Liver (tissue), 3 donors: ENCODE results near the gene PLXNA3.

Source experiments
- FOXA1 ChIP-seq: IDR thresholded peaks from 2 replicates; pipeline ENCODE4 v1.6.1; 2016; ENCODE audit warnings: antibody characterized with exemption
- FOXA2 ChIP-seq: IDR thresholded peaks from 2 replicates; pipeline ENCODE4 v1.6.1; 2016; ENCODE audit warnings: antibody characterized with exemption
- GABPA ChIP-seq, 2 donors: IDR thresholded peaks in 1 of 2; conservative IDR thresholded peaks in 1 of 2; 2 replicates each; pipeline ENCODE4 v1.6.1; 2016; ENCODE audit warnings: antibody characterized with exemption in 2 of 2, mild to moderate bottlenecking in 1 of 2, moderate library complexity in 1 of 2
- JUND ChIP-seq, 2 donors: IDR thresholded peaks; 2 replicates each; pipeline ENCODE4 v1.6.1; 2016; ENCODE audit warnings: antibody characterized with exemption in 2 of 2
- RAD21 ChIP-seq, 2 donors: IDR thresholded peaks; 2 replicates each; pipeline ENCODE4 v1.6.1; 2016; ENCODE audit warnings: antibody characterized with exemption in 2 of 2, mild to moderate bottlenecking in 2 of 2
- SP1 ChIP-seq: IDR thresholded peaks from 2 replicates; pipeline ENCODE4 v1.6.1; 2018; ENCODE audit warnings: antibody characterized with exemption, mild to moderate bottlenecking
- TF ChIP-seq, protein P1 (sequence below): IDR thresholded peaks from 2 replicates; pipeline ENCODE4 v1.6.1; 2016; ENCODE audit warnings: antibody characterized with exemption, mild to moderate bottlenecking
- TF ChIP-seq, protein P2 (sequence below): fragments of 150-350 bp; IDR thresholded peaks from 2 replicates; pipeline ENCODE4 v1.5.1; 2017; ENCODE audit warnings: improper control_type of control experiment, low read depth, low read length; ENCODE audit not compliant: missing input control
- TF ChIP-seq, protein P3 (sequence below): IDR thresholded peaks from 2 replicates; pipeline ENCODE4 v1.6.1; 2016; ENCODE audit warnings: antibody characterized with exemption
- TF ChIP-seq, protein P4 (sequence below): IDR thresholded peaks from 2 replicates; pipeline ENCODE4 v1.6.1; 2016; ENCODE audit warnings: antibody characterized with exemption
- donor health status: healthy.
- donor health status: healthy.

DNA sequence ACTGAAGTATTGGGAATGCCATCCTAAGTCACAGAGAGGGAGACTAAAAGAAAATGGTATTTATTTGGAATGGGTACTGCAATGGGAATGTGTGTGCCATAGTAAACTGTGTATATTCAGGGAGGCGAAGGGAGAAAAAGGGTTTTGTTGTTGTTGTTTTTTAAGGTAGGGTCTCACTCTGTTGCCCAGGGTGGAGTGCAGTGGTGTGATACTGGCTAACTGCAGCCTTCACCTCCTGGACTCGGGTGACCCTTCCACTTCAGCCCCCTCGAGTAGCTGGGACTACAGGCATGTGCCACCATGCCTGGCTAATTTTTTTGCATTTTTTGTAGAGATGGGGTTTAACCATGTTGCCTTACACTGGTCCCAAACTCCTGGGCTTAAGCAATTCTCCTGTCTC lies 36.6 kb downstream of the PLXNA3 start:
- TF ChIP-seq RAD21 (IDR thresholded peaks at IDR 0.05) (no peak), JUND (IDR thresholded peaks at IDR 0.05) (no peak), FOXA1 (no peak), FOXA2 (no peak), SP1 (no peak), GABPA (IDR thresholded peaks at IDR 0.05 in 1 of 2, conservative IDR thresholded peaks at IDR 0.05 in 1 of 2) (no peak)
- TF ChIP-seq, protein P1, sequence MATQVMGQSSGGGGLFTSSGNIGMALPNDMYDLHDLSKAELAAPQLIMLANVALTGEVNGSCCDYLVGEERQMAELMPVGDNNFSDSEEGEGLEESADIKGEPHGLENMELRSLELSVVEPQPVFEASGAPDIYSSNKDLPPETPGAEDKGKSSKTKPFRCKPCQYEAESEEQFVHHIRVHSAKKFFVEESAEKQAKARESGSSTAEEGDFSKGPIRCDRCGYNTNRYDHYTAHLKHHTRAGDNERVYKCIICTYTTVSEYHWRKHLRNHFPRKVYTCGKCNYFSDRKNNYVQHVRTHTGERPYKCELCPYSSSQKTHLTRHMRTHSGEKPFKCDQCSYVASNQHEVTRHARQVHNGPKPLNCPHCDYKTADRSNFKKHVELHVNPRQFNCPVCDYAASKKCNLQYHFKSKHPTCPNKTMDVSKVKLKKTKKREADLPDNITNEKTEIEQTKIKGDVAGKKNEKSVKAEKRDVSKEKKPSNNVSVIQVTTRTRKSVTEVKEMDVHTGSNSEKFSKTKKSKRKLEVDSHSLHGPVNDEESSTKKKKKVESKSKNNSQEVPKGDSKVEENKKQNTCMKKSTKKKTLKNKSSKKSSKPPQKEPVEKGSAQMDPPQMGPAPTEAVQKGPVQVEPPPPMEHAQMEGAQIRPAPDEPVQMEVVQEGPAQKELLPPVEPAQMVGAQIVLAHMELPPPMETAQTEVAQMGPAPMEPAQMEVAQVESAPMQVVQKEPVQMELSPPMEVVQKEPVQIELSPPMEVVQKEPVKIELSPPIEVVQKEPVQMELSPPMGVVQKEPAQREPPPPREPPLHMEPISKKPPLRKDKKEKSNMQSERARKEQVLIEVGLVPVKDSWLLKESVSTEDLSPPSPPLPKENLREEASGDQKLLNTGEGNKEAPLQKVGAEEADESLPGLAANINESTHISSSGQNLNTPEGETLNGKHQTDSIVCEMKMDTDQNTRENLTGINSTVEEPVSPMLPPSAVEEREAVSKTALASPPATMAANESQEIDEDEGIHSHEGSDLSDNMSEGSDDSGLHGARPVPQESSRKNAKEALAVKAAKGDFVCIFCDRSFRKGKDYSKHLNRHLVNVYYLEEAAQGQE = no peak
- TF ChIP-seq, protein P2, sequence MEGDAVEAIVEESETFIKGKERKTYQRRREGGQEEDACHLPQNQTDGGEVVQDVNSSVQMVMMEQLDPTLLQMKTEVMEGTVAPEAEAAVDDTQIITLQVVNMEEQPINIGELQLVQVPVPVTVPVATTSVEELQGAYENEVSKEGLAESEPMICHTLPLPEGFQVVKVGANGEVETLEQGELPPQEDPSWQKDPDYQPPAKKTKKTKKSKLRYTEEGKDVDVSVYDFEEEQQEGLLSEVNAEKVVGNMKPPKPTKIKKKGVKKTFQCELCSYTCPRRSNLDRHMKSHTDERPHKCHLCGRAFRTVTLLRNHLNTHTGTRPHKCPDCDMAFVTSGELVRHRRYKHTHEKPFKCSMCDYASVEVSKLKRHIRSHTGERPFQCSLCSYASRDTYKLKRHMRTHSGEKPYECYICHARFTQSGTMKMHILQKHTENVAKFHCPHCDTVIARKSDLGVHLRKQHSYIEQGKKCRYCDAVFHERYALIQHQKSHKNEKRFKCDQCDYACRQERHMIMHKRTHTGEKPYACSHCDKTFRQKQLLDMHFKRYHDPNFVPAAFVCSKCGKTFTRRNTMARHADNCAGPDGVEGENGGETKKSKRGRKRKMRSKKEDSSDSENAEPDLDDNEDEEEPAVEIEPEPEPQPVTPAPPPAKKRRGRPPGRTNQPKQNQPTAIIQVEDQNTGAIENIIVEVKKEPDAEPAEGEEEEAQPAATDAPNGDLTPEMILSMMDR = no peak
- TF ChIP-seq, protein P3, sequence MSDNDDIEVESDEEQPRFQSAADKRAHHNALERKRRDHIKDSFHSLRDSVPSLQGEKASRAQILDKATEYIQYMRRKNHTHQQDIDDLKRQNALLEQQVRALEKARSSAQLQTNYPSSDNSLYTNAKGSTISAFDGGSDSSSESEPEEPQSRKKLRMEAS = no peak
- TF ChIP-seq, protein P4, sequence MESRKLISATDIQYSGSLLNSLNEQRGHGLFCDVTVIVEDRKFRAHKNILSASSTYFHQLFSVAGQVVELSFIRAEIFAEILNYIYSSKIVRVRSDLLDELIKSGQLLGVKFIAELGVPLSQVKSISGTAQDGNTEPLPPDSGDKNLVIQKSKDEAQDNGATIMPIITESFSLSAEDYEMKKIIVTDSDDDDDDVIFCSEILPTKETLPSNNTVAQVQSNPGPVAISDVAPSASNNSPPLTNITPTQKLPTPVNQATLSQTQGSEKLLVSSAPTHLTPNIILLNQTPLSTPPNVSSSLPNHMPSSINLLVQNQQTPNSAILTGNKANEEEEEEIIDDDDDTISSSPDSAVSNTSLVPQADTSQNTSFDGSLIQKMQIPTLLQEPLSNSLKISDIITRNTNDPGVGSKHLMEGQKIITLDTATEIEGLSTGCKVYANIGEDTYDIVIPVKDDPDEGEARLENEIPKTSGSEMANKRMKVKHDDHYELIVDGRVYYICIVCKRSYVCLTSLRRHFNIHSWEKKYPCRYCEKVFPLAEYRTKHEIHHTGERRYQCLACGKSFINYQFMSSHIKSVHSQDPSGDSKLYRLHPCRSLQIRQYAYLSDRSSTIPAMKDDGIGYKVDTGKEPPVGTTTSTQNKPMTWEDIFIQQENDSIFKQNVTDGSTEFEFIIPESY = no peak
